ENCODE data around the gene ATP8A2. TPM values are rescaled to one million over a fixed set of nuclear protein-coding genes. Genes with fewer than 3 reads are reported as not detected.

ATP8A2 gene
- total RNA-seq, 2 donors from 2014 or later: 0.10 to 0.64 TPM

GRCh38 chr13:25762281-25762680 is 390.5 kb downstream of the ATP8A2 start:
- TF ChIP-seq, protein P1, sequence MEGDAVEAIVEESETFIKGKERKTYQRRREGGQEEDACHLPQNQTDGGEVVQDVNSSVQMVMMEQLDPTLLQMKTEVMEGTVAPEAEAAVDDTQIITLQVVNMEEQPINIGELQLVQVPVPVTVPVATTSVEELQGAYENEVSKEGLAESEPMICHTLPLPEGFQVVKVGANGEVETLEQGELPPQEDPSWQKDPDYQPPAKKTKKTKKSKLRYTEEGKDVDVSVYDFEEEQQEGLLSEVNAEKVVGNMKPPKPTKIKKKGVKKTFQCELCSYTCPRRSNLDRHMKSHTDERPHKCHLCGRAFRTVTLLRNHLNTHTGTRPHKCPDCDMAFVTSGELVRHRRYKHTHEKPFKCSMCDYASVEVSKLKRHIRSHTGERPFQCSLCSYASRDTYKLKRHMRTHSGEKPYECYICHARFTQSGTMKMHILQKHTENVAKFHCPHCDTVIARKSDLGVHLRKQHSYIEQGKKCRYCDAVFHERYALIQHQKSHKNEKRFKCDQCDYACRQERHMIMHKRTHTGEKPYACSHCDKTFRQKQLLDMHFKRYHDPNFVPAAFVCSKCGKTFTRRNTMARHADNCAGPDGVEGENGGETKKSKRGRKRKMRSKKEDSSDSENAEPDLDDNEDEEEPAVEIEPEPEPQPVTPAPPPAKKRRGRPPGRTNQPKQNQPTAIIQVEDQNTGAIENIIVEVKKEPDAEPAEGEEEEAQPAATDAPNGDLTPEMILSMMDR (IDR thresholded peaks at IDR 0.05): no peak
- Histone ChIP-seq H3K4me3 (no peak overlapping the region), H3K27me3 (no peaks in the 10 kb centered on the region), H3K27ac (no peak overlapping the region), H3K4me1 (no peaks in the 10 kb centered on the region), H3K9me3 (no peaks in the 10 kb centered on the region), H3K9ac (ENCODE audit: low read depth in 2 of 2, low read length in 2 of 2) (no peak overlapping the region), H3K36me3 (no peaks in the 10 kb centered on the region)
- intact Hi-C loops (cut with DNase I): no loop called here
- no peak for DNase-seq

DNA sequence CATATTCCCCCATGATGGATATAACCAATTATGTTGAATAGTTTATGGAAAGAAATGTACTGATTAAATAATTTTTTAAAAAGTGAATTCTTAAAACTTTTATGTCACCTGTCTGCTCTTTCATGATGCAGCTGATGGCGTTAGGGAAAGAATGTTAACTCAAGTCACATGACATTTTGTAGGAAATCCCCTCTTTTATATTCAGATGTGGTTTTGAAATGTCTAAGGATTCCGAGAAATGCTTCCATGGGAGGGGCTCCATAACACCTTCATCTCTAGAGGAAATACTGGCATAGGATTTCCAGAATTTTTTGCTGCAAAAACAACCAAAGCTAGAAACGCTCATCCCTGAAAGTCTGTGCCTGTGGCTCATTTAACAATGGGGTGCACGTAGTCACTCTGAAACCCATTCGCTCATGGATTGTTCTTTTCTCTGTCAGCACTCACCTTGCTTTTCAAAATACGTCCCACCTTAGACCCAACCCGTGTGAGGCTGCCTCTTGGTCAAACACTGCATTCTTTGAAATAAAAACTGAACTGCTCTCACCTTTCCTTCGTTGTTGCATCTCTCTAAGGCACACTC is 391.1 kb downstream of the ATP8A2 start:
- Histone ChIP-seq H3K27me3 (no peaks in the 10 kb centered on the region), H3K36me3 (no peaks in the 10 kb centered on the region), H3K4me3 (no peak overlapping the region), H3K9ac (ENCODE audit: low read depth in 2 of 2, low read length in 2 of 2) (no peak overlapping the region), H3K4me1 (no peaks in the 10 kb centered on the region), H3K9me3 (no peaks in the 10 kb centered on the region), H3K27ac (no peak overlapping the region)
- TF ChIP-seq, protein P1 (IDR thresholded peaks at IDR 0.05): no peak
- intact Hi-C loops (cut with DNase I): no loop called here
- no peak for DNase-seq

DNA sequence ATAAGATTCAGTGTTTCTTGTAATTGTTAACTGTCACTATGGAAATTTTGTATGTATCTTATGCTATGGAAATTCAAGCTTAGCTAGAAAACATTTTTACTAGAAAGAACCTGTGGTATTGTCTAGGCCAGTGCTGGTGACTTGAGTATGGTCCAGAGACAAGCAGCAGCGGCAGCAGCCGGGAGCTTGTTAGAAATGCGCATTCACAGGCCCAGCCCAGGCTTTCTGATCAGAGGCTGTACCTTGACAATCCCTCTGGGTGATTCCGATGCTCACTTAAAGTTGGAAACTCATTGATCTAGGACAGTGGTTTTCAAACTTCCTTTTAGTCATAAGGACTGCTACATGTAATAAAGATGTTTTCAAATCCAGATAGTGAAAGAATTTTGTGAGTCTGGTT is 392.6 kb downstream of the ATP8A2 start:
- TF ChIP-seq, protein P1 (IDR thresholded peaks at IDR 0.05): no peak
- Histone ChIP-seq H3K27me3 (no peaks in the 10 kb centered on the region), H3K9me3 (no peaks in the 10 kb centered on the region), H3K4me3 (no peak overlapping the region), H3K4me1 (no peaks in the 10 kb centered on the region), H3K9ac (ENCODE audit: low read depth in 2 of 2, low read length in 2 of 2) (no peak overlapping the region), H3K27ac (no peak overlapping the region), H3K36me3 (no peaks in the 10 kb centered on the region)
- intact Hi-C loops (cut with DNase I): no loop called here
- no peak for DNase-seq

- Histone ChIP-seq H3K9me3 (no peaks in the 10 kb centered on the region), H3K9ac (ENCODE audit: low read depth in 2 of 2, low read length in 2 of 2) (no peak overlapping the region), H3K4me1 (no peaks in the 10 kb centered on the region), H3K4me3 (no peak overlapping the region), H3K27ac (no peak overlapping the region), H3K36me3 (no peaks in the 10 kb centered on the region), H3K27me3 (no peaks in the 10 kb centered on the region)
- TF ChIP-seq, protein P1 (IDR thresholded peaks at IDR 0.05): no peak
- intact Hi-C loops (cut with DNase I): no loop called here
- DNase-seq: no peak
Observed at GRCh38 chr13:25765266-25765665, 393.5 kb downstream of the ATP8A2 start.

DNA sequence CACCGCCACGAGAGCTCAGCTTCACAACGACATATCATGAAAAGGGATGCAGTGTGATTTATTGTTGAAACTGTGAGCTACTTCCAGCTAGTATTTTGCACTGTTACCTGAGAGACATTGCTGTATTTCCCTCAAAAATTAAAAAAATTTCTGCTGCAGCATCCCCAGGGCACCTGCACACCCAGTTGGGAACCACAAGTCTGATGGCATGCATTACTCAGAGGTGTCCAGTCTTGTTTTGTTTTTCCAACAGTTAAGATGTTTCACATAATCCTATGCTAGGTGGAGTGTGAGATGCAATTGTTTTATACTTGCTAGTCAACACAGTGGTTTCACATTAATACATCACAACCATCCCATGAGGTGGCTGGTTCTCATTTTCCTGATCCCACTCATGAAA is 394.8 kb downstream of the ATP8A2 start:
- Histone ChIP-seq H3K9me3 (no peaks in the 10 kb centered on the region), H3K4me1 (no peaks in the 10 kb centered on the region), H3K36me3 (no peaks in the 10 kb centered on the region), H3K27me3 (no peaks in the 10 kb centered on the region), H3K27ac (no peak overlapping the region), H3K9ac (ENCODE audit: low read depth in 2 of 2, low read length in 2 of 2) (no peak overlapping the region), H3K4me3 (no peak overlapping the region)
- intact Hi-C loops (cut with DNase I): no loop called here
- DNase-seq: no peak
- TF ChIP-seq, protein P1 (IDR thresholded peaks at IDR 0.05): no peak
